OCI-LY7 (cell line): ENCODE data around the gene VPS26C.

Source experiments
- EZH2phosphoT487 ChIP-seq: fragments of 200-600 bp; sonication (generic); IDR thresholded peaks from 2 replicates; pipeline ENCODE4 v1.6.1; 2018; ENCODE audit warnings: low read depth, borderline replicate concordance, mild to moderate bottlenecking, mixed run types, antibody characterized with exemption, low read length, moderate library complexity, mixed read lengths
- TF ChIP-seq, protein P1 (sequence below): fragments of 200-600 bp; sonication (generic); conservative IDR thresholded peaks from 2 replicates; pipeline ENCODE4 v1.5.1; 2014; ENCODE audit warnings: mild to moderate bottlenecking, antibody characterized with exemption, low read length, moderate library complexity, mixed read lengths

GRCh38 chr21:37257967-37258877 lies 8.9 kb downstream of the VPS26C start:
- TF ChIP-seq, protein P1, sequence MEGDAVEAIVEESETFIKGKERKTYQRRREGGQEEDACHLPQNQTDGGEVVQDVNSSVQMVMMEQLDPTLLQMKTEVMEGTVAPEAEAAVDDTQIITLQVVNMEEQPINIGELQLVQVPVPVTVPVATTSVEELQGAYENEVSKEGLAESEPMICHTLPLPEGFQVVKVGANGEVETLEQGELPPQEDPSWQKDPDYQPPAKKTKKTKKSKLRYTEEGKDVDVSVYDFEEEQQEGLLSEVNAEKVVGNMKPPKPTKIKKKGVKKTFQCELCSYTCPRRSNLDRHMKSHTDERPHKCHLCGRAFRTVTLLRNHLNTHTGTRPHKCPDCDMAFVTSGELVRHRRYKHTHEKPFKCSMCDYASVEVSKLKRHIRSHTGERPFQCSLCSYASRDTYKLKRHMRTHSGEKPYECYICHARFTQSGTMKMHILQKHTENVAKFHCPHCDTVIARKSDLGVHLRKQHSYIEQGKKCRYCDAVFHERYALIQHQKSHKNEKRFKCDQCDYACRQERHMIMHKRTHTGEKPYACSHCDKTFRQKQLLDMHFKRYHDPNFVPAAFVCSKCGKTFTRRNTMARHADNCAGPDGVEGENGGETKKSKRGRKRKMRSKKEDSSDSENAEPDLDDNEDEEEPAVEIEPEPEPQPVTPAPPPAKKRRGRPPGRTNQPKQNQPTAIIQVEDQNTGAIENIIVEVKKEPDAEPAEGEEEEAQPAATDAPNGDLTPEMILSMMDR, result no peak
- TF ChIP-seq EZH2phosphoT487, result no peak
